Type B pancreatic cell (in vitro differentiated cells): Measurements from ENCODE around the gene ESPN. TPM values are rescaled to one million over a fixed set of nuclear protein-coding genes. Genes with fewer than 3 reads are reported as not detected.

ENCODE experiments used
- DNase-seq: peaks from one replicate; pipeline ENCODE4 v3.0.0; 2021; ENCODE audit warnings: mixed read lengths; ENCODE audit not compliant: unreplicated experiment; ENCODE audit errors: extremely low spot score
- H3K27ac Mint-ChIP-seq: 2 replicates; pipeline ENCODE4 v1.8.0; 2021; ENCODE audit warnings: mild to moderate bottlenecking, mixed read lengths
- H3K27me3 Mint-ChIP-seq: 2 replicates; pipeline ENCODE4 v1.8.0; 2021; ENCODE audit warnings: mixed read lengths
- H3K36me3 Mint-ChIP-seq: 2 replicates; pipeline ENCODE4 v1.8.0; 2021; ENCODE audit warnings: mixed read lengths
- H3K4me1 Mint-ChIP-seq: one replicate; pipeline ENCODE4 v1.8.0; 2021; ENCODE audit warnings: mixed read lengths; ENCODE audit not compliant: unreplicated experiment
- H3K4me3 Mint-ChIP-seq: 2 replicates; pipeline ENCODE4 v1.8.0; 2021; ENCODE audit warnings: mild to moderate bottlenecking, mixed read lengths
- H3K9me3 Mint-ChIP-seq: 2 replicates; pipeline ENCODE4 v1.8.0; 2021; ENCODE audit warnings: mixed read lengths
- total RNA-seq: library from RNA; stranded (reverse); gene quantifications from 2 replicates; pipeline ENCODE4 v1.2.1, GENCODE V29; 2021; ENCODE audit warnings: low replicate concordance
- TF ChIP-seq, protein P1 (sequence below): fragments of 200-600 bp; sonication (generic); conservative IDR thresholded peaks from 2 replicates; pipeline ENCODE4 v1.5.0; 2021; ENCODE audit warnings: antibody characterized with exemption, mild to moderate bottlenecking

ESPN gene
- total RNA-seq, 1 donor from 2014 or later: 13.8 TPM

DNA sequence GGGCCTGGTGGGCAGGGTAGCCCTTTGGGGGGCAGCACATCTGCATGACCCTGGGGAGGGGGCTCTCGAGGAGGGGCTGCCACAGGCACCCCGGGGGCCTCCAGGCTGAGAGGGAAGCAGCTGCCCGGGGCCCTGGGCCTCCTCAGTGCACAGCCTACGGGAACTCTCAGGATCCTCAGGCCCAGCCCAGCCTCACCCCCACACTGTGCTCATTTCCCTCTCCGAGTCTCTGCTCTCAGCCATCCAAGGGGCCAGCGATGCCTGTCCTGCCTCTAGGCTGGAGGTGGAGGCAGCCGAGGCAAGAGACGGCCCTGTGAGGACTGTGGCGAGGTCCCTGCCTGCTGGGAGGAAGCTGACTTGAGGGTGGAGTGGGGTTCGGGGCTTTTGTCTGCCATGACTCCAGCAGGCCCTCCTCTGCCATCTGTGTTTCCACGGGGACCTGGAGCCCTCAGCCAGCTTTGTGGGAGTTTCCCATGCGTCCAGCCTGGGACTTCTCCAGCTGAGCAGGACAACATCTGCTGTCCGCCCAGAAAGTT is 74.1 kb downstream of the ESPN start:
- Mint-ChIP-seq H3K27me3 (peaks cover 5% of the 10 kb centered on the region), H3K4me3 (peak overlapping the region; percentile 69), H3K4me1 (peaks cover 14% of the 10 kb centered on the region), H3K27ac (no peak overlapping the region), H3K36me3 (no peaks in the 10 kb centered on the region), H3K9me3 (no peaks in the 10 kb centered on the region)
- no peak for DNase-seq
- TF ChIP-seq, protein P1, sequence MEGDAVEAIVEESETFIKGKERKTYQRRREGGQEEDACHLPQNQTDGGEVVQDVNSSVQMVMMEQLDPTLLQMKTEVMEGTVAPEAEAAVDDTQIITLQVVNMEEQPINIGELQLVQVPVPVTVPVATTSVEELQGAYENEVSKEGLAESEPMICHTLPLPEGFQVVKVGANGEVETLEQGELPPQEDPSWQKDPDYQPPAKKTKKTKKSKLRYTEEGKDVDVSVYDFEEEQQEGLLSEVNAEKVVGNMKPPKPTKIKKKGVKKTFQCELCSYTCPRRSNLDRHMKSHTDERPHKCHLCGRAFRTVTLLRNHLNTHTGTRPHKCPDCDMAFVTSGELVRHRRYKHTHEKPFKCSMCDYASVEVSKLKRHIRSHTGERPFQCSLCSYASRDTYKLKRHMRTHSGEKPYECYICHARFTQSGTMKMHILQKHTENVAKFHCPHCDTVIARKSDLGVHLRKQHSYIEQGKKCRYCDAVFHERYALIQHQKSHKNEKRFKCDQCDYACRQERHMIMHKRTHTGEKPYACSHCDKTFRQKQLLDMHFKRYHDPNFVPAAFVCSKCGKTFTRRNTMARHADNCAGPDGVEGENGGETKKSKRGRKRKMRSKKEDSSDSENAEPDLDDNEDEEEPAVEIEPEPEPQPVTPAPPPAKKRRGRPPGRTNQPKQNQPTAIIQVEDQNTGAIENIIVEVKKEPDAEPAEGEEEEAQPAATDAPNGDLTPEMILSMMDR: no peak

DNA sequence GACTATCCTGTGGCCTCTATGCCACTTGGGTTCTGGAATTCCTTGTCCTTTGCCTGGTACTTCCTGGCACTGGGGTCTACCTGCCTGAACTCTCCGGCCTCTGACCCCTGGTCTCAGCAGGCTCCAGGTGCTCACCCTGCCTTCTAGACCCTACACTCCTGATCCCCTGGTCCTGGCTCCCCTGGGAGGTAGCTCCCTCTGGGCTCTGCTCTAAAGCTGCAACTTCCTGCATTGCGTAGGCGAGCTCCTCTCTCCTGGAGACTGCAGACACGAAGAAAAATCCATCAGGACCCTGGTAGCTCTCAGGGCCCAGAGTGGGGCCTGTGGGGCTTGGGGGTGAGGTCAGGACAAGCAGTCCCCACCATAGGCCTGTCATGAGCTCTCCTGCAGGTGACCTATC is 74.7 kb downstream of the ESPN start:
- Mint-ChIP-seq H3K27me3 (peaks cover 5% of the 10 kb centered on the region), H3K4me1 (peaks cover 14% of the 10 kb centered on the region), H3K9me3 (no peaks in the 10 kb centered on the region), H3K4me3 (peak overlapping the region; percentile 69), H3K27ac (no peak overlapping the region), H3K36me3 (no peaks in the 10 kb centered on the region)
- no peak for DNase-seq
- TF ChIP-seq, protein P1: no peak

DNA sequence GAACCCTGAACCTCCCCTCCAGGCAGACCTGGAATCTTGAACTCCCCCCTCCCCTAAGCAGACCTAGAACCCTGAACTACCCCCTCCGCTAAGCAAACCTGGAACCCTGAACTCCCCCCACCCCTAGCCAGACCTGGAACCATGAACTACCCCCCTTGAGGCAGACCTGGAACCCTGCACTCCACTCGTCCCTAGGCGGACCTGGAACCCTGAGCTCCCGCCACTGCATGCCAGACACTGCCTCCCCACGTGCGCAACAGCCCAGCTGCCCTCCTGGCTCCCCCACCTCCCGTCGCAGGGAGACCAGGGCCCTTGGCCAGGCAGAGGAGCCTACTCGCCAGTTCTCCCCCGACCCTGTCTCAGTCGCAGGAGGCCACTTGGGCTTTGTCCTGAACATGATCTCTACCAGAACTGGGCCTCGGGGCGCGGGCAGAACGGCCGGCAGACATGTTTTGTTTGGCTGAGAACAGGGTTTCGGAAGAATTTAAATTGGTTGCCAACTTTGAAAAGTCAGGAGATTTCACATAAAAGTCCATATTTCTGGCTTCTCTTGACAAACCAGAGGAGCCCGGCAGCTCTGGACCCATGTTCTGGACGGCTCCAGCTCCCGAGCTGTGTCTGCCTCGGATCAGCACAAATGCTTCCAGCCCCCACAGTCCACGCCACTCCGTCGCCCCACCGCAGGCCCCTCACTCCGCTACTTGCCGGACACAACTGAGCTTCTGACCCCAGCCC is 76.1 kb downstream of the ESPN start:
- peak overlapping the region; percentile 40 for H3K27ac Mint-ChIP-seq
- no peaks in the 10 kb centered on the region for H3K36me3 Mint-ChIP-seq
- TF ChIP-seq, protein P1: no peak
- DNase-seq: no peak
- peaks cover 5% of the 10 kb centered on the region for H3K27me3 Mint-ChIP-seq
- peaks cover 11% of the 10 kb centered on the region for H3K4me1 Mint-ChIP-seq
- H3K4me3 Mint-ChIP-seq: peak overlapping the region; percentile 29
- H3K9me3 Mint-ChIP-seq: no peaks in the 10 kb centered on the region

DNA sequence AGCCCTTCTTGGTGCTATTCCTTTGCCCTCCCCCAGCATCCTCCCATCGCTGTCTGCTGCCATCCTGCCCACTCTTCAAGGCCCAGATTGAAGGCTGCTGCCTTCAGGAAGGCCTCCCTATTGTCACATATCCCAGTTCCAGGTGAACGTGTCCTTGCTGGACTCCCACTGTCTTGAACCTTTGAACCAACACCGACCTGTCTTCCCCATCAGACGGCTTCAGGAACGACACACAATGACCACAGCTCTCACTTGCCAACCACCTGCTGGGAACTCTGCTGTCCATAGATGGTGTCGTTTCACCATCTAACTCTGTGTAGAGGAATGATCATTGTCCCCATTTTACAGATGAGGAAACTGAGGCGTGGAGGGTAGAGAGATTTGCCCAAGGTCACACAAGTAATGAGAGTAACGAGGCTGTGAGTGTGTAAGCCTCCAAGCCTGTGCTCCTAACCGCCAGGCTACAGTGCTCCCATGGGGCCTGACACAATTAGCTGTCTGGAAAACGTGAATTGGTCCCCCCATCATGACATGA is 76.8 kb downstream of the ESPN start:
- Mint-ChIP-seq H3K4me3 (peak overlapping the region; percentile 29), H3K27ac (peak overlapping the region; percentile 40)
- TF ChIP-seq, protein P1: no peak

DNA sequence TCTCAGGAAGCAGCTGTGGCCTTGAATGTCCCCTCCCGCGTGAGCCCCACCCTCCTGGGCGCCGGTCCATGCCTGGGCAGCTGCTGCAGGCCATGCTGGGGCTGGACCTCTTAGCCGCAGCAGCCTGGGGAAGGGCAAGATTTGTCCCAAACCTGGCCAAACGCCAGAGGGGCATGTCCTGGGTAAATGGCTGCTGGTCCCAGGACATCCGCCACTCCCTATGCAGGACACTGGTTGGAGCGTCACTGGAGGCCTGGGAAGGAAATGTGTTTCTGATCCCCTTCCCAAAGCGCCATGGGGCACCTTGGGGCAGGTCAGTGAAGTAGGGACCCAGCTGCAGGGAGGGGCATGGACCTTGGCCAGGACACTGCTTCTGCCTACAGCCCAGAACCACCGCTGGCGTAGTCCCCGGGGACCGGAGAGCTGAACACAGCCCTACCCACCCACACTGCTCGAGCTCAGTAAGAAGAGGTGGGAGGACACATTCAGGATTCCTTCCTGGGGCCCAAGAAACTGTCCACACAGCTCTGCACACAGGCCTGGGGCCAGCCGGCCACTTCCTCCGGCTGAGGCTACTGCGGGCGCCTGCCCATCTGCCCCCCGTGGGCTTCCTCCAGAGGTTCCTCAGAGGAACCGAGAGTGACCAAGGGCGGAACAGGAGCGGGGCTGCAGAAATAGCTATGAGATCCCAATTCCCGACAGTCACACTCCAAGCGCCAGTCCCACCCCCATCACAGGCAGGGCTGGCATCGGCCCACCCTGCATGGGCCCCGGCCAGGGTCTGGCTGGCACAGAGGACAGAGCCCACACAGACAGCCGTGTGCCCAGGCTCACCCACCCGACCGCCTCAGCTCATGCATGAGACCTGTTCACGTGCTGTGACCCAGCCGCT is 77.7 kb downstream of the ESPN start:
- H3K9me3 Mint-ChIP-seq: no peaks in the 10 kb centered on the region
- peaks cover 20% of the 10 kb centered on the region for H3K4me1 Mint-ChIP-seq
- H3K27me3 Mint-ChIP-seq: peaks cover 5% of the 10 kb centered on the region
- H3K36me3 Mint-ChIP-seq: no peaks in the 10 kb centered on the region
- TF ChIP-seq, protein P1: no peak
- H3K27ac Mint-ChIP-seq: no peak overlapping the region
- H3K4me3 Mint-ChIP-seq: no peak overlapping the region
- DNase-seq: no peak

More for the DNA sequence above, 76.8 kb downstream of the ESPN start:
- H3K27me3 Mint-ChIP-seq: peaks cover 5% of the 10 kb centered on the region
- H3K36me3 Mint-ChIP-seq: no peaks in the 10 kb centered on the region
- DNase-seq: no peak
- no peaks in the 10 kb centered on the region for H3K9me3 Mint-ChIP-seq
- H3K4me1 Mint-ChIP-seq: peaks cover 12% of the 10 kb centered on the region
